PFSK-1 (cell line): ENCODE data around the gene ATP11A. TPM values are rescaled to one million over a fixed set of nuclear protein-coding genes. Genes with fewer than 3 reads are reported as not detected.

Source experiments
- FOXP2 ChIP-seq: optimal IDR thresholded peaks from 2 replicates; pipeline ENCODE3; 2011; ENCODE audit warnings: borderline replicate concordance, control low read depth, inconsistent platforms; ENCODE audit not compliant: insufficient read depth; ENCODE audit errors: extremely low read length, extremely low read depth
- POLR2AphosphoS5 ChIP-seq: IDR thresholded peaks from 2 replicates; pipeline ENCODE4 v1.6.1; 2012; ENCODE audit warnings: low read depth, mild to moderate bottlenecking, control low read depth, low read length, moderate library complexity
- REST ChIP-seq, 2 experiments: IDR thresholded peaks; 2 replicates each; pipeline versions ENCODE4 v1.6.1 to v1.8.0; 2011 to 2012; ENCODE audit warnings: low read depth in 2 of 2, low read length in 2 of 2, control low read depth in 1 of 2, inconsistent platforms in 1 of 2, mild to moderate bottlenecking in 1 of 2, moderate library complexity in 1 of 2; ENCODE audit not compliant: insufficient read depth in 1 of 2
- SIN3A ChIP-seq: IDR thresholded peaks from 2 replicates; pipeline ENCODE4 v1.6.1; 2012; ENCODE audit warnings: mild to moderate bottlenecking, low read length, moderate library complexity, borderline replicate concordance; ENCODE audit not compliant: insufficient read depth
- TAF1 ChIP-seq: IDR thresholded peaks from 2 replicates; pipeline ENCODE4 v1.6.1; 2012; ENCODE audit warnings: low read length, control low read depth, borderline replicate concordance; ENCODE audit not compliant: insufficient read depth
- polyA plus RNA-seq: library from polyadenylated mRNA; unstranded; fragments of >200 nt; gene quantifications from one replicate; pipeline ENCODE4 v1.2.1, GENCODE V29; 2012; ENCODE audit warnings: low read depth, missing spikeins; ENCODE audit not compliant: insufficient read length

Gene ATP11A
- 20.3 TPM for polyA plus RNA-seq

GRCh38 chr13:112689303-112690245, at the start of gene ATP11A:
Gene ATP11A, plus strand, starts transcription at chr13:112690038. Its CDS starts 379 bp downstream, at chr13:112690417.
- TF ChIP-seq TAF1 (0 out of 2 replicates have a peak, but pooled peaks have one; percentile 44), SIN3A (no peak)

DNA sequence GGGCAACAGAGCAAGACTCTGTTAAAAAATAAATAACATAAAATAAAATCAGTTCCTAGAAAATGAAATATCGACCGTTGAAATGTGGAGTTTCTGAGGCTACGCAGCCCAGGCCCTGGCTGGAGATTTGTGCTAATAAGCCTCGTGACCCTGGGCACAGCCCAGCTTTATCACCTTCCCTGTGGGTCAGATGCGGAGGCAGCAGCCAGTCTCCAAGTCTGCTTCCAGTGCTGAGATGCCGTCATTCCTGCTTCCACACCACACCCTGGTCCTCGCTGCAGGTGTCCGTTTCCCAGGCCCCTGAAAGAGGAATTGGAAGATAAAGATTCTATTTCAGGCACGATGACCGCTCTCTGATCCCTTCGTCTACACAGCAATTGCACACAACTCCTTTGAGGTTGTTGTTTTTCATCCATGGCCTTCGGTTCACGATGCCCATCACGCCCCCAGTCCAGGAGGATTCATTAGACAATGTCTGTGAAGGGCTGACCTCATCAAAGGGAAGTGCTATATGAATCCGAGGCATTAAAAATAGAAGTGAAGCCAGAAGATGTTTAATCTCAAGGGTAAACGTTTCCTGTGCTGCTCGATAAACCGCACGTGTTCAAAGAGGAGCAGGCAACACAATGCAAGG, 48.3 kb upstream of the ATP11A start:
- TF ChIP-seq POLR2AphosphoS5 (no peak), SIN3A (no peak), REST (IDR thresholded peaks at IDR 0.05; ENCODE audit: insufficient read depth in 1 of 2, low read depth in 2 of 2, low read length in 2 of 2) (no peak), FOXP2 (no peak), TAF1 (no peak)

- TF ChIP-seq SIN3A = no peak
- TF ChIP-seq TAF1 = no peak
- TF ChIP-seq REST (IDR thresholded peaks at IDR 0.05; ENCODE audit: insufficient read depth in 1 of 2, low read depth in 2 of 2, low read length in 2 of 2) = no peak
- TF ChIP-seq POLR2AphosphoS5 = no peak
- TF ChIP-seq FOXP2 = no peak
Observed at GRCh38 chr13:112642090-112642460, 47.8 kb upstream of the ATP11A start.

GRCh38 chr13:112643759-112644459, 45.9 kb upstream of the ATP11A start:
- TF ChIP-seq TAF1 (no peak), FOXP2 (no peak), POLR2AphosphoS5 (no peak), REST (IDR thresholded peaks at IDR 0.05; ENCODE audit: insufficient read depth in 1 of 2, low read depth in 2 of 2, low read length in 2 of 2) (no peak), SIN3A (no peak)

DNA sequence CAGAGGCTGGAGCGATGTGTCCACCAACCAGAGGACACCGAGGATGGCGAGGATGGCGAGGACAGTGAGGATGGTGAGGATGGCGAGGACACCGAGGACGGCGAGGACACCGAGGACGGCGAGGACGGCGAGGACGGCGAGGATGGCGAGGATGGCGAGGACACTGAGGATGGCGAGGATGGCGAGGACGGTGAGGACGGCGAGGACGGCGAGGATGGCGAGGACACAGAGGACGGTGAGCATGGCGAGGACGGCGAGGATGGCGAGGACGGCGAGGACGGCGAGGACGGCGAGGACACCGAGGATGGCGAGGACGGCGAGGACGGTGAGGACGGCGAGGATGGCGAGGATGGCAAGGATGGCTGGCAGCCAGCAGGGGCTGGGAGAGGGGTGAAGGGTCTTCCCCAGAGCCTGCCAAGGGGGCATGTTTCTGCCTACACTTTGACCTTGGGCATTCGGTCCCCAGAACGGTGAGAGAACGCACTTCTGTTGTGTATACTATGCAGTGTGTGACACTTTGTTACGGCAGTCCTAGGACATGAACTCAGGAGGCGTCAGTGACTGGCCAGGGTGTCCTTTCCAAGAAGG, 44.4 kb upstream of the ATP11A start:
- no peak for TF ChIP-seq REST (IDR thresholded peaks at IDR 0.05; ENCODE audit: insufficient read depth in 1 of 2, low read depth in 2 of 2, low read length in 2 of 2)
- no peak for TF ChIP-seq FOXP2
- TF ChIP-seq TAF1 = no peak
- no peak for TF ChIP-seq SIN3A
- no peak for TF ChIP-seq POLR2AphosphoS5
